NCI-H2196 treated with DMSO at 0.1 percent for 48 hours (cell line): Measurements from ENCODE around the gene USP3.
A peak's percentile ranks its signal among the peaks of the same experiment; 100 is the strongest.

ENCODE experiments used
- DNase-seq: peaks from one replicate; lab custom pipeline; 2025; ENCODE audit not compliant: unreplicated experiment; lab: John Stamatoyannopoulos, UW

USP3 gene

GRCh38 chr15:63504247-63504978 lies at the start of gene USP3:
USP3 (plus strand) TSS chr15:63504593; CDS start chr15:63504740, 147 bp downstream.
- DNase-seq = peak; percentile 47

GRCh38 chr15:63456258-63456657 lies 48.1 kb upstream of the USP3 start:
- no peak for DNase-seq

- DNase-seq = no peak
These were observed 47.0 kb upstream of the USP3 start for GRCh38 chr15:63457379-63457778.

GRCh38 chr15:63458026-63458425 lies 46.4 kb upstream of the USP3 start:
- no peak for DNase-seq

GRCh38 chr15:63458794-63459395 lies 45.5 kb upstream of the USP3 start:
- DNase-seq = no peak

GRCh38 chr15:63460210-63461155 lies 43.9 kb upstream of the USP3 start:
- DNase-seq = no peak

GRCh38 chr15:63461230-63461985 lies 43.0 kb upstream of the USP3 start:
- no peak for DNase-seq

- no peak for DNase-seq
These were observed 42.3 kb upstream of the USP3 start for GRCh38 chr15:63462088-63462487.

- no peak for DNase-seq
These were observed 41.4 kb upstream of the USP3 start for GRCh38 chr15:63463036-63463435.

GRCh38 chr15:63463793-63464192 lies 40.6 kb upstream of the USP3 start:
- no peak for DNase-seq

GRCh38 chr15:63465104-63465503 lies 39.3 kb upstream of the USP3 start:
- no peak for DNase-seq

- peak; percentile 21 for DNase-seq
These were observed 37.8 kb upstream of the USP3 start for GRCh38 chr15:63466378-63467192.

GRCh38 chr15:63469190-63469589 lies 35.2 kb upstream of the USP3 start:
- no peak for DNase-seq

GRCh38 chr15:63469984-63470383 lies 34.4 kb upstream of the USP3 start:
- DNase-seq = no peak

GRCh38 chr15:63473007-63473748 lies 31.2 kb upstream of the USP3 start:
- no peak for DNase-seq

GRCh38 chr15:63473749-63473998 lies 30.7 kb upstream of the USP3 start:
- DNase-seq = no peak

- DNase-seq = peak; percentile 58
These were observed 30.2 kb upstream of the USP3 start for GRCh38 chr15:63473999-63474809.

GRCh38 chr15:63474810-63475316 lies 29.5 kb upstream of the USP3 start:
- DNase-seq = peak; percentile 59

GRCh38 chr15:63475707-63476106 lies 28.7 kb upstream of the USP3 start:
- DNase-seq = no peak
